Glomerular endothelial cell (primary cell): ENCODE results near the gene BAHCC1. TPM values are rescaled to one million over a fixed set of nuclear protein-coding genes. Genes with fewer than 3 reads are reported as not detected.

ENCODE experiments used
- DNase-seq: peaks from one replicate; pipeline ENCODE4 v3.0.0-alpha.2; 2011; ENCODE audit warnings: low read depth, low spot score; ENCODE audit errors: extremely low read depth
- total RNA-seq: library from RNA; depleted of rRNA; stranded (reverse); fragments of >200 nt; gene quantifications from 2 replicates; pipeline ENCODE4 v1.2.3, GENCODE V29; 2015

BAHCC1 gene
- total RNA-seq, 1 donor from 2014 or later = 30.5 TPM

DNA sequence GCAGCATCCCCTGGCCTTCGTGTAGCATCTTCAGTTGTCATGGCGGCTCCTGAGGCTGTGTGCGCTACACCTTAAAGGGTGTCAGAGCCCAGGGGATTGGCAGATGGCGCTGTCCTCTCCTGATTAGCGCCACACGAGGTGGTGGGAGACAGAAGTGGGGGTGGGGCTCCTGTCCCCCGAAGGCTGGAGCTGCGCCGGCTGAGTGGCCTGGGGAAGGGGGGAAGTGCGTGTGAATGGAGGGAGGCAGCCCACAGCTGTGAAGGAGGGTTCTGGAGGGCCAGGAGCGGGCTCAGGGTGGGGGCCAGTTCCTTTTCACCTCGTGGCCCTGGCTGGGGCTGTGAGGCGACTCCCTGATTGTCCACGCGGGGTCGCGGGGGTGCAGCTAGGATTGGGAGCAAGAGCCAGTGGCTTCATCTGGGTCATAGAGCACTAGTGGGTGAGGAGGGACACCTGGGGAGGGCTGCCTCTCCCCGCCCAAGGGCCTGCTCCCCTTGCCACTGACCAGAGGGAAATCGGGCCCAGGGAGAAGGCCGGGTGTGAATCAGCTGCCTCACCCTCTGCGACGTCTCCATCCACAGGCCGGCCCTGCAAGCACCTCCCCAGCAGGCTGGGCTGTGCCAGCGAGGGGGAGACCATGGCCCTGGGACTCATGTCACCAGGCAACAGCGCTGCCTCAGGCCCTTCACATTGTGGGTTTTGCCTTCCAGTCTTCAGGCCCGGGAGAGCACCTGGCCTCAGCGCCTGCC is 14.1 kb downstream of the BAHCC1 start:
- DNase-seq = no peak

DNA sequence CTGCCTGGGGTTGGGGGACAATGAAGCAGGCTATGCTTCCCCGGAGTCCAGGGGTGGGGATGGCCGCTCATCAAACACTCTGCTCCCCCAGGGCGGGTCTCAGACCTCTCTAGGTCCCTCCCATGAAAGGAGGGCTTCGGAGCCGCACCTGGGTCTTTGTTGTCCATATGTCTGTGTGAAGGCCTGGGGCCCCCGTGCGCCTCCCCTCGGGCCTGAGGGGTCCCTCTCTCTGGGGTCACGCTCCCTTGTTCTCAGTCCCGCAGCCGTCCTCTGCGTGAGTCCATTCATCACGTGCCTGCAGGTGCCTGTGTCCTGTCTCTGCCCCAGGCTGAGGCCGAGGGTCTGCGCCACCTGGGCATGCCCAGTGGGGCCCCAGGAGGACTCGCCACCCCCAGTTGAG is 15.6 kb downstream of the BAHCC1 start:
- DNase-seq = no peak

DNA sequence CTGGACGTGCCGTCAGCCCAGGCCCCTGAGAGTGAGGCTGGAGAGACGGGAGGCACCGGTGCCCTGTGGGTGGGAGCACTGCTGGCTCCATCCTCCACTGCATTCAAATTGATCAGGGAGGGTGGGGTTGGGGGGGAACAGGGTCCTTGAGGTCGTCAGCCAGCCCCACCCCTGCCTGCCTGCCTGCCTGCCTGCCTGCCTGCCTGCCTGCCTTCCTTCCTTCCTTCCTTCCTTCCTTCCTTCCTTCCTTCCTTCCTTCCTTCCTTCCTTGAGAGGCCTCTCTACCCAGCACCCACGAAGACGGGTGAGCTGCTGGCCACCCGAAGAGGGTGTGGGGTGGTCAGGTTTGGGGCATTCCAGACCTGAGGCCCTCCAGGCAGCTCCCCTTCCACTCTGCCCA is 16.0 kb downstream of the BAHCC1 start:
- DNase-seq = no peak

DNA sequence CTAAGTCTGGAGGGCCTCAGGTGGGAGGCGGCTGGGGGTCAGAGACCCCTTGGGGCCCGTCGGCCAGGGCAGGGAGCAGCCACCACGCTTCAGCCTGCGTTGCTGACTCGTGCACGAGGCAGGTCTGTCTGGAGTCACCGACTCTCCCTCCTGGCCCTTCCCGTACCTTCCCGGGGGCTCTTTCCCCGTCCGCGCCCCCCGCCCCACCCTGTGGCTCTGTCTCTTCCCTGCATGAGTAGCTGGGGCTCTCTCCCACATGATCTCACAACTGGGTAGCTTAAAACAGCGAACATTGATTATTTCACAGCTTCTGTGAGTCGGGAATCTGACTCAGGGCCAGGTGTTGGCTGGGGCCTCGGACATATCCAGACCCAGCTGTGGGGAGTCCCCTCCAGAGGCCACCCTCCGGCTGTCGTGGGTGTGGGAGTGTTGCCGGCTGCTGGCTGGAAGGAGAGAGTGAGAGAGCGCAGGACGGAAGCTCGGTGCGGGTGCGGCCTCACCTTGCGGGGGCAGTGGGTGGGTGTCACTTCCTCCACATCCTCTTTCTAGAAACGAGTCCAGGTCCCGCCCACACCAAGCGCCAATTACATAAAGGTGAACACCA is 17.3 kb downstream of the BAHCC1 start:
- DNase-seq = no peak

DNA sequence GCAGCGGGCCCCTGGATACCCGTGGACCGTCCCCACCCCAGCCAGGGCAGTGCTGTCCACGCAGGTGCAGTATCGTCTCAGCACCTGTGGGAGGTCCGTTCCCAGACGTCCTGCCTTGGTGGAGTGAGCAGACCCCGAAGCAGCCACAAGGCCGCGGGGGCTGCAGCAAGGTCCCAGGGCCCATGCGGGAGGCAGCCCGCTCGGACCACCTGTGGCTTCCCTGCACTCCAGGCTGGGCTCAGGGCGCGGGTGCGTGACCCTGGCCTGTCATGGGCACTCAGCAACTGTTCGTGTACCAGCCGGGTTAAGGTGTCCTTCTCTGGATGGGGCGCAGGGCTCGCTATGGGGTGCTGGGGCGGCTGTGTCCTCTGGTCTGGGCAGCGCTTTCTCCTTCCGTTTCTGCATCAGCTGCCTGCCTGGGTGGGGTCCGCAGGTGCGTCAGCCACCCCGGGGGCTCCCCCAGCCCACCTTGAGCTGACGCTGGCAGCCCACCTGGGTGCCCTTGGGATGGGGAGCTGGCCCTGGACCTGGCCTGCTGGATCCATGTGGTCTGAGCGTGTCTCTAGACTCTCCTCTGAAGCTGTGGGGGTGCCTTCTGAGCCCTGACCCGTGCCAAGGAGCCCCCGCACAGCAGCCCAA is 18.4 kb downstream of the BAHCC1 start:
- no peak for DNase-seq

DNA sequence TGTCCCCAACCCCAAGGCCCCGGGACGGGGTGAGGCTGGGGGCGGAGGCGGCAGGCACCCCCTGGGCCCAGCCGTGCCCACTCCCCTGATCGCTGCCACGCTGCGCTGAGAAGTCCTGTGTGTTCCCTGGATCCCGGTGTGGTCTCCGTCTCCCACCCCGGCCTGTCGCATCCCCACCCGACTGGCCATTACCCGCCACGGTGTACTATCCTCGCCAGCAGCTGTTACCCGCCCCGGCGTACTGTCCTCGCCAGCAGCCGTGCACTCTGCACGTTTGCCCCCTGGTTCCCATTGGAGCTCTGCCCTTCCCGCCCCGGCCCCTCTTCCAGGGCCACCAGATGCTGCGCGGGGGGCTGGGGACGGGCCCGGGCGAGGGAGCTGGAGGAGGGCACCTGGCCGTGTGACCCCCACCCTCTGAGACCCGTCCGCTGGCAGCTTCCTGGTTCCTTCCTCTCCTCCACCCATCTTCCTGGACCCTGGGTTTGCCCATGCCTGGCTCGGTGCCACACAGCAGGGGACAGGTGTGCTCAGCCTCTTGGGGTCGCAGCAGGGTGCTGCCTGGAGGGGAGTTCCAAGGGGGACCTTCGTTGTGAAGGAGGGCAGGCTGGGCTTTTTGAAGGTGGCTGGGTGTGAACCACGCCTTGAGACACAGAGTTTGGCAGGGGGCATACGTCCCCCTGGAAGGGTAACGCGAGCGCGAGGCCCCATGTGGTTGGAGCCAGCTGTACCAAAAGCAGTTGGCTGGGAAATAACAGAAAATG is 19.7 kb downstream of the BAHCC1 start:
- no peak for DNase-seq

DNA sequence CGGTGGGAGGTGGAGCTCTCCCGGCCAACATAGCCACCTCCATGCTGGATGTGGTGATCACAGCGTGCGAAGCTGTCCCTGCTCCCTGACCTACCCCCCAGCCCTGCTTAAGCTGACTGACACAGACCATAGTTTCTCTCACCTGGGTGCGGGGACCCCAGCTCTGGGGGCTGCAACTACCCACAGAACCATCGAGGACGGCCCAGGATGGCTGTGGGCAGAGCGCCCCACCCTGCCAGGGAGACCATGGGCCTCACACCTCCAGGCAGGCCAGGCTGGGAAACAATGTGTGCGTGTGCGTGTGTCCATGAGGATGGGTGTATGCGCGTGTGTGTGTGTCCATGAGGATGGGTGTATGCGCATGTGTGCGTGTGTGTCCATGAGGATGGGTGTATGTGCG is 20.4 kb downstream of the BAHCC1 start:
- DNase-seq = no peak

DNA sequence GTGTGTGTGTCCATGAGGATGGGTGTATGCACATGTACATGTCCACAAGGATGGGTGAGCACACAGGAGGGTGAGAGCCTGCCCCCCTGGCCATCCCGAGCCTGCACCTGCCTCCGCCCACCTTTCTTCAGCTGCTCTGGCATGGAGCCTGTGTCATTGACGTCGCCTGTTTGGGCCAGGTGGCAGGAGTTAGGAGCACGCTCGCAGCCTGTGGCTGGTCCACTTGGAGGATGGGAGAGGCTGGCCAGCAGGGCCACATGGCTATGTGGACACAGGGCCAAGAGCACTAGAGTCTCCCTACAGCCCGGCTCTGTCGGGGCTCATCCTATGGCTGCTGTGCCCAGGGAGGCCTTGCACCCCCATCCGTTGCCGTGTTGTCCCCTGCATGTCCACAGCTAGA is 21.4 kb downstream of the BAHCC1 start:
- no peak for DNase-seq

DNA sequence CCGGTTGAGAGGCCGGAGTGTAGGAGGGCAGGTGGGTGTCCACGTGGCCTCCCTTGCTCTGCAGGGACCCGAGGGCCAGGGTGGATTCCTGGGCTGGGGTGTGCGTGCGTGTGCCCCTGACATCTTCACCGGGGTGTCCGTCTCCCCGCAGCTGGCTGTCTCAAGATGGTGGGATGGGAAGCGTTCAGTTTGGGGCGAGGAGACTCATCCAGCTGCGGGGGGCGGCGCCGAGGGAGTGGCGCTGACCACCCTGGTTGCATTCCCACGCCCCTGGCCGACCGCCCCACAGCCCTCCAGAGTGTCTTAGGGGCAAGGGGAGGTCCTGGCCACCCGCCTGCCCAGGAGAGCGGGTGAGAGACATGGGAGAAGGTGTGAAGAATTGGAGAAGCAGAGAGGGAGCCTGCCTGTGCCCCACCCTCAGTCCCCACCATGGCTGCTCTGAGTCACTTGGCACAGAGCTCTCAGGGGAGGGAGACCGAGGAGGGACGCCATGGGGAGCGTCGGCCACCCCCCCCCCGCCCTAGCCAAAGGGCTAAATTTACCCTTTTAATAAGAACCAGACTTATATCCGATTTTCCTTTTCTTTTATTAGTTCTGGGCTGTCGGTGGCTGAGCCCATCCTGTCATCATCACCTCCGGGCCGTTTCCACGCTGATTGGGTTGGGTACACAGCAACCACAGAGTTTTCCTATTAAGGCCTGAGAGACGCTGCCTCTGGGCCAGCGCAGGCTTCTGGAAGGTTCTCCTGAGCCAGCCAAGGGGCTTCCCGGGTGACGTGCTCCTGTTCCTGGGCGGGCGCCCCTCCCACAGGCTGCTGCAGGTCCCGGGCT is 22.0 kb downstream of the BAHCC1 start:
- no peak for DNase-seq

DNA sequence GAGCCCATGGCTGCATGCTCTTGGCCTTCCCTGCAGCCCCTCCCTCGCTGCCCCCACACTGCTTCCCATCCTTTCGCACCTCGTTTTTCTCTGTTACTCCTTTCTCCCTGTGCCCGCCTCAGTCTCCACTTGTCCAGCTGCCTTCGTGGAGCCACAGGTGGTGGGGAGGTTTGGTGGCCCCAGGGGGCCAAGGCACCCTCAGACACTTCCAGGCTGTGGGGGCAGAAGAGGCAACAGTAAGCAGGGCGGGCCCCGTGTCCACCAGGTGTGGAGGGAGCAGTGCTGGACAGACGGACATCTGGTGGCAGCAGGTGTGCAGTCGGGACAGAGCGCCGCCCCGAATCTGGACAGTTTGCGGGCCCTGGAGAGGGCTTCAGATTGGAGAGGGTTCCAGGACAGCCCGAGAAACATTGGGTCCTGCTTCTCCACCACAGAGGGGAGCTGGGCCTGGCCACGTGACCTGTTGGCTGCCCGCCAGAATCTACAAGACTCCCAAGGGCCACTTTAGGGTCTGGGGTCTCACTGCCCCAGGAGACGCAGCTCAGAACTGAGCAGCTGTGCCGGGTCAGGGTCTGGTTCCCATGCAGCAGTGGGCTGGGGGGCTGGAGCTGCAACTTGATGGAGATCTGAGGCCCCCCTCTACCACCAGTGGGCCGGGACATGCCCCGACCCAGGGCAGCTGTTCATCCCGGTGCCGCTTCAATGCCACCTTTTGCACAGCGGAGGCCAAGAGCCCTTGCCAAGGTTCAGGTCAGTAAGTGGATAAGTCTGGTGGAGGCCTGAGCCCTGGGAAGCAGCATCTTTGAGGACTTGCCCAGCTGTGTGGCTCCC is 22.8 kb downstream of the BAHCC1 start:
- no peak for DNase-seq

DNA sequence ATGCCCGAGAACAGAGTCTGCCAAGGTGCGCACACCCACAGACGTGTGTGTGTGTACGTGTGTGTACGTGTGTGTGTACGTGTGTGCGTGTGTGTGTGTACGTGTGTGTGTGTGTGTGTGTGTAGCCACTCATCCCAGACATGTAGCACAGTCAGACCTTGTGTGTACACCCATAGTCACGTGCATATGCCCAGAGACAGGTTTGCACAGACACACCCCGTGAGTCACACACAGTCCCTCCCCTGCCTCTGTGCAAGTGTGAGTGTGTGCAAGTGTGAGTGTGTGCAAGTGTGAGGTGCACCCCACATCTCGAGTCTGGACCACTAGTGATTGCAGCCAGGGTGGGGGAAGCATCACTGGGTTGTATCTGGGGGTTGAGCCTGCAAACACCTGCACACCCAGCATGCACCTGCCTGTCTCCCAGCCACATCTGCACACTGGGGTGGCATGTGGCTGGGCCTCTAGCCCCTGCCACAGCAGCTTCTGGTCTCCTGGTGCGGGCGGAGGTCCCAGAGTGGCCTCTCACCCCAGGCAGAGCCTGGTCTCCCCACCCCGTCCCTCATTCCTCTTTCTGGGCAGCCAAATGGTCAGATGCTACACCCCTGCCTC is 23.6 kb downstream of the BAHCC1 start:
- no peak for DNase-seq

DNA sequence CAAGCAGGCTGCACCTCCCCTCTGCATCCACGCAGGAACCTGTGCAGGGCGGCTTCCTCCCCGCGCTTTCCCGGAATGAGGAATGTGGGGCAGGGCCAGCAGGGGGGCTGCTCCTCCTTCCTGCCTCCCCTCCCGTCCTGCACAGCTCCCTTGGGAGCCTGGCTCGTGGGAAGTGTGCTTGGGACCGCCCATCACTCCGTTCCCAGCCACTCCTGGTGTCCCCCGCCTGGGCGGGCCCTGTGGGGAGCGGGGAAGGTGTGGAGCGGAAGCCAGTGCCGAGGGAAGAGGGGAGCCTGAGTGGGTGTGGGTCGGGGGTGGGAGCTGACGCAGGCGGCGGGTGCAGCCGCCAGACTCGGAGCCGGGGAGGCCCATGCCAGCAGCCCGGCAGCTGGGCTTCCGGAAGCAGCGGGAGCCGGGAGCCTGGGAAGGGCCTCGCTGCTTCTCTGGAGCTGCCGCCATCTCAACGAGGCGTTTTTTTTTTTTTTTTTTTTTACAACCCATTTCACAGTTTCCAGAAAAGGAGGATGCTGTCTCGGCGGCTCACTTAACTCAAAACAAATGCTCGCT is 24.1 kb downstream of the BAHCC1 start:
- no peak for DNase-seq

DNA sequence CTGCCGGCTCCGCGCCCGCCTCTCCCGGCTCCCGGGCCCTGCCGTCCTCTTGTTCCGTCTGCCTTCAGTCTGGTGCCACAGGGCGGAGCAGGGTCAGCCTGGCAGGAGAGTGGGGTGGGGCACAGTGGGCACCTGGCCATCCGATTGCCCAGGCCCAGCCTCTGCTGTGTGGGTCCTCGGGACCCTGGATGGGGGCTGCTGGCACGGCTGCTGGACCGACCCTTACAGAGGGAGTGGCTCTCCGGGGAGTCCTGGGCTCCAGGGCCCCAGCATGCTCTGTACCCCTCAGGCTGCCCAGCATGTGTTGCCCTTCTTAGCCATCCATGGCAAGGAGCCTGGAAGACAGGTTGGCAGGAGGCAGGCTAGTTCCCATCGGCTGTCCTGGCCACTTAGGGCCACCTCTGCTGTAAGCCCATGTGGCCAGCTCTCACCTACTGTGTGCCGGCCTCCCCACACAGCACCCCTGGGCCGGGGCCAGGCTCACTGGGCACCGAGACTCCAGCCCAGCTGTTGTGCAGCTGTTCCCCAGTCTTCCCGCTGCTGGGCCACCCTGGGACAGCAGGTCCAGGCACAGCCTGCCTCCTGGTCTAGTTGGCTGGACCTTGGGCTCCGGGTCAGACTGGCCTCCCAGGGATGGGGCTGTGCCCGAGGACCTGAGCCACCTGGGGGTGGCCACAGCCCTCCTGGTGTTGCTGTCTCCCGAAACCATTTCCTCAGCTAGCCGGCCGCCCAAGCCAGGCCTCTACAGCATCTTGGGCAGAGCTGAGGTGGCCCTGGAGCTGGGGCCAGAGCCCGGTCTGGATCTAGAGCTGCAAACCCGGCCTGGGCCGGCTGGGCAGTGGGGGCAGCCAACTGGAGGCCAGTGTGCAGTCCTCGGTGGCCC is 24.9 kb downstream of the BAHCC1 start:
- no peak for DNase-seq

DNA sequence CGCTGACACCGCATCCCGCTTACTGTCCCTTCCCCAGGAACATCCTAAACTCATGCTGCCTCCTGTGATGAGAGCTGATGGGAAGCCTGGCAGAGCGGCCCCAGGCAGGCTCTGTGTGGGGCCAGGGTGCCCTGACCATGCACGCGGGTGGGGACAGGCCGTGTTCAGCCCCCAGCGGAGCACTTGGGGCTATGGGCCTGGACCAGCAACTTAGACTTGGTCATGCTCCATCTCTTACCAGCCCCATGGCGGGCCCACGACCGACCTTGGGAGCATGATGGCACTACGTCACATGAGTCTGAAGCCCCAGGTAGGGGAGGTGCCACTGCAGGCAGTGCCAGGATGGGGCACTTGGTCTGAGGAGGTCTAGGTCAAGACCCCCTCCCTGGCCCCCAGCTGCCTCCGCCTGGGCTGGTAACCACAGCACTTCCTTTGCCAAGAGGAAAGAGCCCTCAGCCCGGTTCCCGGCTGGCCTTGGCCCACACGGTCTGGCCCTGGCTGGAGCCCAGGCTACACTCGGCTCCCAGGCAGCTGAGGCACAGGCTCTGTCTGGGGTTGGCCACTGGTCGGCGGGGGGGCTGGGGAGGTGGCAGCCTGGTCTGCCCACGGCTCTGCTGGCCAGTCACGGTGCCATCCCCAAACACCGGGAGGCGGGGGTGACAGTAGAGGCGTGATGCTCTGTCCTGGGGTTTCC is 25.7 kb downstream of the BAHCC1 start:
- no peak for DNase-seq

DNA sequence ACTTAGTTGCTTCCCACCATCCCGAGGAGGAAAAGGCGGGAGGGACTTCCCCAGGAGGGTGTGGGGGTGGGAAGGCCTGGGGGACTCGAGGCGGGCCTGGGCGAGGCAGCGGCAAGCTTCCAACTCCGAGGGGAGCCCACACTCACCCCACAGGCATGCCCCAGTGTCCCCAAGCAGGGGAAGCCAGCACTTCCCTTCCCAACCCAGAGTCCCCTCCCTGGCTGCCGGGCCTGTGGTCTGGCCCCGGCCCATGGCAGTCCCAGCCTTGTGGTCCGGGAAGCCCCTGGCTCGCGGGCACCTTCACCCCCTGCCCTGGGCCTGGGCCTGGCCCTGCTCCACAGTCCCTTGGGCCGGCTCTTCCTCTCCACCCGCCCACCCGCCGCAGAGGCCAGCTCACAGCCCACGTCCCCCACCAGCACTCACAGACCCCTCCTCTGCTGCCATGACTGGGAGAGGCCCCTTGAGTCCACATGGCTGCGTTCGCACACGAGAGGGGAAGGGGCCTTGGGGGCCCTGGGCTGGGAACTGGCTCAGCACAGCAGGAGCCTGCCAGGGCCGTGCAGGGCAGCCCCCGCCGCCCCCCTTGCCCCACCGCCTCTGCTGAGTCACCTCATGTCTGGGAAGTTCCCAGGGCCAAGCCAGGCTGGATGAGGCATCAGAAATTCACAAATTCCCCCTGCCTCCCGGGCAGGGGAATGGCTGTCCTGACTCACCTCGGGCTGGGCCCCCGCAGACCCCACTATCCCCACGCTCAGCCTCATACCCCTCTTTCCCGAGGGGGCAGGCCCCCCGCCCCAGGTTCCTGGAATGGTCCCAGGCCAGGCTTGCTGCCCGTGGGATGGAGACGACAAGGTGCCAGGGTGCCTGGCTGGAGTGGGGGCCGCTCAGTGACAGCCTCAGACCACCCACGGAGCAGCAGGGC is 27.8 kb downstream of the BAHCC1 start:
- DNase-seq = no peak

DNA sequence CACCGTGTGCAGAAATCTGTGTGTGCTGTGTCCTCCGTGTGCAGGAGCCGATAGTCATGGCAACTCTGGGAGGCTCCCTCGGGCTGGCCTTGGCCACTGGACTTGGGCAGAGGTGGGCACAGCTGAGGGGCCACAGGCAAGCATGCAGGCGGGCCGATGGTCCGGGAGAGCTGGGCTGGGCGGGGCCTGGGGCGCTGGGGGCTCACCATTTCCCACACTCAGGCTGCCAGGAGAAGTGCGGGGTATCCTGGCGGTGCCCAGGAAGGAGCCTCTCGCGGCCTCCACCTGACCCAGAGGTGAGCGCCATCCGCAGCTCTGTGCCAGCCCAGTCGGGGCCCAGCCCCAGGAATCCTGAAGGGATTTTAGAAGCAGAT is 28.4 kb downstream of the BAHCC1 start:
- DNase-seq = no peak
